Ishikawa (cell line): ENCODE measurements around the gene TMEM129.

Source experiments
- MAX ChIP-seq: IDR thresholded peaks from 2 replicates; pipeline ENCODE4 v1.6.1; 2012
- RAD21 ChIP-seq: IDR thresholded peaks from 2 replicates; pipeline ENCODE4 v1.6.1; 2012; ENCODE audit warnings: low read depth
- REST ChIP-seq: IDR thresholded peaks from 2 replicates; pipeline ENCODE4 v1.6.1; 2012; ENCODE audit warnings: low read depth, mild to moderate bottlenecking
- TAF1 ChIP-seq: IDR thresholded peaks from 2 replicates; pipeline ENCODE4 v1.6.1; 2012; ENCODE audit warnings: low read depth, mild to moderate bottlenecking

GRCh38 chr4:1748465-1748995, 27.4 kb upstream of the TMEM129 start:
- TF ChIP-seq MAX (no peak), REST (no peak), TAF1 (no peak), RAD21 (peak; percentile 93)
